Embryonic facial prominence (tissue), 1 donor: Measurements from ENCODE around the gene YAF2.
A peak's percentile ranks its signal among the peaks of the same experiment; 100 is the strongest.

Experiments used
- DNase-seq: peaks from one replicate; pipeline ENCODE4 v3.0.0-alpha.2; 2016; ENCODE audit errors: extremely low spot score

The YAF2 gene

DNA sequence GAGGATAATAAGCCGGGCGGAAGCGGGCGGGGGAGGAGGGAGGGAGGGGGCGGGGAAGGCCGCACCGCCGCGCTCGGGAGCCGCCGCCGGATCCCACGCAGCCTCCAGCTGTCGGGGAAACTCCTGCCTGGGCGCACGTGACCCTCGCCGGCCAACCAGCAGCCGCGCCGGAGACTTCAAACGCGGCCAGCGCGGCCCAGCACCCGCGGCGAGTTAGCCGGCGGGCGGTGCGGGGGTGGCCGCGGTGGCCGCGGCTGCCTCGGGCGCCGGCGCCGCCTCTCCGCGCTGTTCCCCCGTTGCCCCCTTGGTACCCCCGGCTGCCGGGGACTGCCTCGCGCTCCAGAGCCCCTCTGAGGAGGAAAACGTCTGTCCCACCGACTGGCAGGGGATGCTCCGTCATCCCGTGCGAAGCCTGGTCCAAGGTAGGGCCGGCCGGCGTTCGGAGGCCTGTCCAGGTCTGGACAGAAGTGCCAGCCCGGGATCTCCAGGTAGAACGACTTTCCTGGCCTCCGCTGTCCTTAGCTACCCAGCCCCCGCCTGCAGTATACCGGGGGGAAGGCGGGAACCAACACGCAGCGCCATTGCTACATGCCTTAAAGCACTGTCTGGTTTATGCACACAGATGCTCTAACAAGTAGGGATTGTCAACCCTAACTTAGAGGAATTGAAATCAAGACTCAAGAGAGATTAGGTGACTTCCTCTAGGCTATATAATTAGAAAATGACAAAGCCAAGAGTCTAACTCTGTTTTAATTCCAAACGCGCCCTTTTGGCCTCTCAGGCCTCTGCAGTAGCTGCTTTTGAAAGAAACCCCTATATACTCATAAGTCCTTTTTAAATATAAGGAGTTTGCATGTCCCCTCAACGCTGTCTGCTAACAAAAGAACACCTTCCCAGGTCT lies at the start of gene YAF2:
TSS of gene YAF2 (minus strand) at position 9 of the 901 bp plus-strand sequence. CDS start 68 bp downstream, outside the sequence.
- peak; percentile 72 for DNase-seq

- no peak for DNase-seq
Observed at GRCh38 chr12:42286741-42287140, 48.7 kb upstream of the YAF2 start.

GRCh38 chr12:42285431-42285830 lies 47.4 kb upstream of the YAF2 start:
- no peak for DNase-seq

DNA sequence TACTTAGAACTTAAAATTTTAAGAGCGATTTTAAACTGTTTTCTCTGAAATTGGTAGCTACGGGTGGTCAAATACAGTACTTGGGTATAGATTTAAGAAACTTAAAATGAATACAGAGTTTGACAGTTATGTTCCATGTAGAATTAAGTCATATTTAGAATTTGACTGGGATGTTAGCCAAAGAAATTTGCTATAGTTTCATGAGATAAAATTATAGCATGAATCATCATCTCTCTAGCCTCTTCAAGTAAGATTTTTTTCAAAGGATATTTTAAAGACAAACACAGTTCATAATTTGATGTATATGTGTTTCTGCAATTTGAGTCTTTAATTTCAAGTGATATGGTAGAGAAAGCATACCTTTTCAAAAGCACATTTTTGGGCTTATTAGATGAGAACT lies 46.8 kb upstream of the YAF2 start:
- no peak for DNase-seq

DNA sequence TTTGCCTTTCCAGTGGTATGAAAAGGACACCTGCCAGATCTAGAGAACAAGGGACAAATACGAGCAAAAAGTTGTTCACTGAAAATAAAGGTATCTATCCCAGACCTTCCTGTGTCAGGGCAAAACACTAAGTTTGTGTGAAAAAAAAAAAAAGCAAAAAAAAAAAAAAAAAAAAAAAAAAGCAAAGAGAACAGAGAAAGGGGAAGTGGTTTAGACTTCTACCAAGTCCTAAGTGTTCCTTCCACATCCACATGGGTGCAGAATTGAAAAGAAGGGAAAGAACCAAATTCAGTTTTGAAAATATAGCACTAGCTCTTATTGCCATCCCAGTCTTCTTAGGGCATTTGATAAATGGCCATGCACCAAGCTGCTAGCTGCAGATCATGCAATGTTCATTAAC lies 46.1 kb upstream of the YAF2 start:
- no peak for DNase-seq

DNA sequence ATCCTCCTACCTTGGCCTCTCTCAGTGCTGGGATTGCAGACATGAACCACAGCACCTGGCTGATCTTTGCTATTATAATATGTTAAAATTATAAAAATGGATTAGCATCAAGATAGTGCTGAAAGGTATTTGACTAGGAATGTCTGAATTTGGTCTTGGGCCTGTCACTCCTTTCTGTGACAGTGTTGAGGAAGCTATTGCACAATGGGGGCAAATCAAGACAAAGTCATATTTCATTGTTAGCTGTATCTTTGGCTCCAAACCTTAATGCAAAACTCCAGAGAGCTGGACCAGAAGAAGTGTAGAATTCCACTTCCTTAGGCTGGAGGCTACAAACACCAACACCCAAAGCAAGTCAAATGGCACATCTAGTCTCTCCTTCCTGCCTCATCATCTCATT lies 45.7 kb upstream of the YAF2 start:
- DNase-seq, result no peak

DNA sequence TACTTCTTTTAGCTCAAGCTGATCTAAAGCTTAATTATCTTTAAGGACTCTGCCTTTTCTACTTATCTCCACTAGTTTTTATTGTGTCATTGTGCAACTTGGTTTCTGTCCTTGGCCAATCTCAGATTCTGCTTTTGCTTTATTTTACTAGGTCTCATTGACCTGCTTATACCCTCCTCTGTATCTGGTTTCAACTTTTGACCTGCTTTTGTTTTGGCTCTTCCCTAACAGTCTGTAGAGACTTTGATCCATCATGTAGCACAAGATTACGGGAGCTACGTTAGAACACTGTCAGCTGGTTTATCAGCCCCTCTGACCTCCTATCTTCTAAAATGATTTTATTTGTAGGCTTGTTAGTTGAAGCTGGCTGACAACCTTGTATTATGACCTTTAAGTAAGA lies 44.2 kb upstream of the YAF2 start:
- no peak for DNase-seq

GRCh38 chr12:42281844-42282243 lies 43.8 kb upstream of the YAF2 start:
- DNase-seq, result no peak

DNA sequence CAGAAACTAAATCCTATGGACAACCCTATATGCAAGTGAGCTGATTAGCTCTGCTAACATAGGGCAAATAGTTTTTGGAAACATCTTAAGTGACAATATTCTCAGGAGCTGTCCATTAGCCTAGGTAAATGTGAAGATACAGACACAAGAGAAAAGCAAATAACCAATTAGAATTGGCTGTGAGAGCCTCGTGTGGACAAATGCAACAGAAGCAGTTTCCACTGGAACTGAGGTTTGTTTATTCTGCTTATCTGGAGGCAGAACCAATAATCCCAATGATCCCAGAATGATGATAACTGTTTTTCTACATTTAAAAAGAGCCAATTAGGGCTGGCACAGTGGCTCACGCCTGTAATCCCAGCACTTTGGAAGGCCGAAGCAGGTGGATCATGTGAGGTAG lies 43.2 kb upstream of the YAF2 start:
- no peak for DNase-seq

DNA sequence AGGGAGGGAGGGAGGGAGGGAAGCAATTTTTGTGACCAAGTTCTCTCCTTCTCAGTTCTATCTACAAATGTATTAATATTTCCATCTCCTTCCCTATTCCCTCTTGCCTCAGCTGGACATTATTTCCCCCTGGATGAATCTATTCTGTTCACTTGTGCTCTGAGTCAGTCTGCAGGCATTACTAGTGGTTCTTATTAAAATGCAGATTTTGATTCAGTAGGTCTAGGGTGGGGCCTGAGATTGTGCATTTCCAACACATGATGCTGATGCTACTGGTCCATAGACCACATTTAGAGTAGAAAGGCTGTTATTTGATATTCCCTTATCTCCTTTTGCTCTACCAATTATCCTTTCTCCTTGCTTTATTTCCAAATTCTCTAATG lies 40.1 kb upstream of the YAF2 start:
- no peak for DNase-seq

DNA sequence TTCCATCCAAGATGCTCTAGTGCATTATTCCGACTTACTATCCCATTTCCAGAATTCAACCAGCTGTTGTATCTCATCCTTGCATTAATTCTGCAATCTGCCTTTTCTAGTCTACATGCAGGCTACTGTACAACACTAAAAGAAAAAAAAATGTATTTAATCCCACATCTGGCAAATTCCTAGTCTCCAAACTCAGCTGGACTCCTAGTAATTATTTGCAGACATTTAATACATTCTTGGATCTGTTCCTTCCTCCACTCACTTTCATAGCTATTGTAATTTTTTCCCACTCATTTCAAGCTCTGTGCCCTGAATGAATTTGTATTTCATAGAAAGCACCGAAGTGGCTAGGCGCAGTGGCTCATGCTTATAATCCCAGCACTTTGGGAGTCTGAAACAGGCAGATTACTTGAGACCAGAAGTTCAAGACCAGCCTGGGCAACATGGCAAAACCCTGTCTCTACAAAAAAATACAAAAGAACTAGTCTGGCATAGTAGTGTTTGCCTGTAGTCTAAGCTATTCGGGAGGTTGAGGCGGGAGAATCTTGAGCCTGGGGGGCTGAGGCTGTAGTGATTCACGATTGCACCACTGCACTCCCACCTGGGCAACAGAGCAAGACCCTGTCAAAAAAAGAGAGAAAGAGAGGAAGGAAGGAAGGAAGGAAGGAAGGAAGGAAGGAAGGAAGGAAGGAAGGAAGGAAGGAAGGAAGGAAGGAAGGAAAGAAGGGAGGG lies 39.5 kb upstream of the YAF2 start:
- no peak for DNase-seq

GRCh38 chr12:42275499-42275898 lies 37.5 kb upstream of the YAF2 start:
- no peak for DNase-seq

- DNase-seq, result no peak
Observed at GRCh38 chr12:42273706-42274105, 35.7 kb upstream of the YAF2 start.

GRCh38 chr12:42270596-42270995 lies 32.5 kb upstream of the YAF2 start:
- DNase-seq, result no peak

DNA sequence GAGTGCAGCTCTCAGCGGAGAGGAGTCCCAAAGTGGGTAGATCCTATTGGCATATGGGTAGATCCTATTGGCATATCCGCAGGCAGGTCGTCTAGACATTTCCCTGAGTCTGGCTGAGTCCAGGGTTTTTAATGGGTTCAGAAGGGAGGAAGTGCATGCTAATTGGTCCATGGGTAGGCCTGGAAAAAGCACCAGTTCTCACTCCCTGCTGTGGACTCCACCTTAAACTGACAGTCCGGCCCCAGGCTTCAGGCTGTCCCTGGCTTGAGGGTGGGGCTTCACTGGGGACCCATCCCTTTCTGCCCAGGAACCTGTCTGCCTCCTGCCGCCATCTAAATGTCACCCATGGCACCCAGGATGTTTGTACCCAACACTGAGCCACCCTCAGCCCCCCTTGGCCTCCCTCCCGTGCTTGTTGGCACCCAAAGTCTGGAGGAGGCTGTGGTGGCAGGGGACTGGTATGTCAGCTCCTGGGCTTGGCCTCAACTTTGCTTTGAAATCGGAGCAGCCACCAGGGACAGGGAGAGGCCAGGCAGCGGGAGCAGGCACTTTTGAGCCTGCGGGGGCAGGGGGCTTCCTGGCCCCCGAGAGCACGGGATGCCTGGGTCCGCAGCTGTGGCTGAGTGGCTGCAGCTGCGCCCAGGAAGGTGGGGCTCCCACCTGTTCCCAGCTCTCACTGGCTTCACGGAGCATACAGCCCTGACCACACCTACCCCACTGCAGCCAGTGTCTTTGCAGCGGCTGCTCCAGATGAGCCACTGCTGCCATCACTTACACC lies 29.6 kb upstream of the YAF2 start:
- no peak for DNase-seq

DNA sequence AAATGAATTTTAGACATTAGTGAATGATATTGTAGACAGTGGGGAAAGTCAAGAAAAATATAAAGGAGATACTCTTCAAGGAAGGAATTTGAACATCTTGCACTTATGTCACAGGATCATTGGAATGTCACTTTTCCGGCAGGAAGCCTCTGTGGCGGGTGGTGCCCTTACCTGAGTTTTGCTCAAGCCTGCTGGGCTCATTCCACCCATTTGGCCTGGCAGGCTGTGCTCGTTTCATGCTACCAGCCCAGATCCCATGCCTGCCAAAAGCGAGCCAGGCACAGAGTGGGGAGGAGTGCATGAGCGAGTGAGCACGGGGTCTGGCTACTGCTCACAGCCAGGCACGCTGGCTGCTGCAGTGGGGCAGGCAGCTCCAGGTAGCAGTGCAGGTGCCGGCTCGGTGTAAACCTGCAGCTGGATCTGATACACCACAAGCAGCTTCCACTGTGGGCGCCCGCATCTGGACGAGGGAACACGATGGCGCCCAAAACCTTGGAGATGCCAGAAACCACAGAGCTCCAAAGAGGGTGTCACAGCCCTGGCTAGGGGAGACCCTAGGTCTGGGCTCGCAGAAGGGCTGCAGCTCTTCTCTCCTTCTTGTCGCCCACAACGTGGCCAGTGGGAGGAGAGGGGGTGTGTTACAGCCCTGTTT lies 28.7 kb upstream of the YAF2 start:
- DNase-seq, result no peak

DNA sequence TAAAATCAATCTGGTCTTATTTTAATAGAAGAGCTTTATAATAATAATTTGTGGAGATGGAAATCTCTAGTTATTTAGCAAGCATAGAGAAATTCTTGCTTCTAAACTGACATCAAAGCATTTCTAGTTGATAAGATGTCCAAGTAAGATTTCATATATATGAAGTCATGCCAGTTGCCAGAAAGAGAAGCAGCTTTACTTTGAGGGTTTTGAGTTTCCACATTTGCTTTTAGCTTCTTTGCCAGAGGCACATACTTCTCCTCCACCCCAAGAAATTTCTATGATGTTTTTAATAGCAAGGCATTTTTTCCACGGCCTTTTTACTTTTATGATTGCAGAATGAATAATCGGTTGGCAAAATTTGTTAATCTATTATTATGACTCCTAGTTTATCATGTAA lies 24.2 kb upstream of the YAF2 start:
- peak; percentile 13 for DNase-seq

GRCh38 chr12:42261708-42262107 lies 23.7 kb upstream of the YAF2 start:
- no peak for DNase-seq

DNA sequence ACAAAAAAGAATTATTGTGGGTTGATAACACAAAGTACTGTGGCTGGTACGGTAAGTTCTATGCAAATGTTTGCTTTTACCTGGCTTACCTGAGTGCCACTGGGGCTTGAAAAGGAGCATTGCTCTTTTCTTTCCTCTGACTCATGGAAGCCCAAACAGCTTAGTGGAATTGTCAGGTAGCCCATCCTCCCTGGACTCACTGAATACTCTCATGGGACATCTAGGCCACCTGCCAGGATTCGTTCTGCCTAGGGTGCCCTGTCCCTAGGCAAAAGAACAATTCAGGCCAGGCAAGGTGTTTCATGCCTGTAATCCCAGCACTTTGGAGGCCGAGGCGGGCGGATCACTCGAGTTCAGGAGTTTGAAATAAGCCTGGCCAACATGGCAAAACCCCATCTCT lies 22.5 kb upstream of the YAF2 start:
- no peak for DNase-seq

GRCh38 chr12:42259699-42260098 lies 21.7 kb upstream of the YAF2 start:
- DNase-seq, result no peak

DNA sequence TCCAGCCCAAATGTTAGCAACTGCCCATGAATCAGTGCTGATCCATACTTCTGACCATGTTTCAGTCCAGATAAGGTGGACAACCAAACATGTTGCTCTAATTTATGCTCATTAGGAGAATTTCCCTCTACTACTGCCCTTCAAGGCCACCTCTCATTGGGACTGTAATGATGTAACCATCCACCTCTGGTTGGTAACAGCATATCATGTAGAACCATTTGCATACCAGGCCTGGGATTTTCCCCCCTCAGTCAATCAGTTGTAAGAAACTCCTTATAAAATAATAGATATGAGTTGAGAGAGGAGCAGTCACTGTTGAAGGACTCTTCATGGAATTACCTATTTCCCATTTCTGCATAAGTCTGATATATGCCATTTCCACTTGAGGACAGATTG lies 17.8 kb upstream of the YAF2 start:
- DNase-seq, result no peak
